Mammary epithelial cell (primary cell): ENCODE measurements around the gene GREM1.

ENCODE experiments used
- CTCF ChIP-seq, 2 donors: IDR thresholded peaks in 1 of 2; conservative IDR thresholded peaks in 1 of 2; 2 replicates each; pipeline ENCODE4 v1.5.1; 2011 to 2012; ENCODE audit warnings: inconsistent platforms in 2 of 2, low read length in 2 of 2, mild to moderate bottlenecking in 2 of 2, control low read depth in 1 of 2, low read depth in 1 of 2; ENCODE audit not compliant: insufficient read depth in 1 of 2; ENCODE audit errors: extremely low read depth in 1 of 2
- EZH2 ChIP-seq: IDR thresholded peaks from 2 replicates; pipeline ENCODE4 v1.6.1; 2012; ENCODE audit warnings: low read length, inconsistent platforms, borderline replicate concordance

DNA sequence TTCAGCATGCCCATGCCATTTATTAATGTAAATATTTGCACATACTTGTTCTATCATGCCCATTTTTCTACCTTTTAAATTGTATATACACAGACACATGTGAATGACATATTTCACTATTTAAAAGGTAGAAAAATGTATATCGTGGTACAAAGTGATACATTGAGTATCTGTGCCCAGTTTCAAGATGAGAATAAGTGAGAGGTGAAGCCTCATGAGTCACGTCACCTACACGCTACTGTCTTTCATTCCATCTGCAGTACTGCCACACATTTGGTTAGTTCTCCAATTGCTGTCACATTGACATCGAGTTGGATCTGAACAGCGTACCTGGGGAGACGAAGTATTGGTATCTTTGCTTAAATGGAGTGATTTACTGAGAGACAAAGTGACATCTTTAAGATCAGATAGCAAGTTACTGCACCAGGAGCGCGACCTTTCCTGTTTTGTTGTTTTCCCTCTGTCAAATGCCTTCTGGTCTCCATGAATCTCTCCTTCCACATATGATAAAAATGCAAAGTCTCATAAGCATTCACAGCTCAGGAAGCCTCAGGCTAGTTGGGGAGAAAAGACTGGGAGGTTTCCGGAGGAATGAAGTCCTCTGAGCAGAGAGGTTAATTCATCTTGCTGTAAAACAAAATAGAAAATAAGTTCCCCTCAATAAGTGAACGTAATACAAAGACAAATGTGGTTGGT is 12.0 kb downstream of the GREM1 start:
- TF ChIP-seq CTCF (conservative IDR thresholded peaks at IDR 0.05 in 1 of 2, IDR thresholded peaks at IDR 0.05 in 1 of 2; ENCODE audit: extremely low read depth in 1 of 2, insufficient read depth in 1 of 2, low read depth in 1 of 2, low read length in 2 of 2) (no peak), EZH2 (no peak)
